GM12891 (cell line): ENCODE results near the gene TMTC4.

ENCODE experiments used
- POLR2A ChIP-seq: IDR thresholded peaks from 2 replicates; pipeline ENCODE4 v1.6.1; 2011; ENCODE audit warnings: low read depth, low read length, control low read depth
- POLR2AphosphoS5 ChIP-seq: IDR thresholded peaks from 2 replicates; pipeline ENCODE4 v1.6.1; 2011; ENCODE audit warnings: low read depth, low read length, control low read depth
- TAF1 ChIP-seq: IDR thresholded peaks from 2 replicates; pipeline ENCODE4 v1.6.1; 2011; ENCODE audit warnings: low read depth, low read length, control low read depth

- TF ChIP-seq POLR2A = no peak
- no peak for TF ChIP-seq POLR2AphosphoS5
- no peak for TF ChIP-seq TAF1
Measured at GRCh38 chr13:100689191-100689590, 14.6 kb upstream of the TMTC4 start.
